Tibial nerve (tissue), 4 donors: Measurements from ENCODE around the gene TDRD5.

ENCODE experiments used
- CTCF ChIP-seq, 5 experiments: fragments of 200-600 bp in 3 of 5; fragments of 450-650 bp in 2 of 5; sonication (generic) in 3 of 5; IDR thresholded peaks; one replicate each; pipeline ENCODE4 v1.5.1; 2016 to 2019; ENCODE audit warnings: antibody characterized with exemption in 5 of 5, mild to moderate bottlenecking in 3 of 5, moderate library complexity in 2 of 5
- EP300 ChIP-seq, 2 donors: sonication (generic); formaldehyde crosslinking; IDR thresholded peaks; one replicate each; pipeline ENCODE4 v1.6.1; 2017; ENCODE audit warnings: antibody characterized with exemption in 2 of 2, mild to moderate bottlenecking in 1 of 2
- POLR2A ChIP-seq, 2 donors: fragments of 450-650 bp; IDR thresholded peaks; one replicate each; pipeline ENCODE4 v1.6.1; 2017; ENCODE audit warnings: antibody characterized with exemption in 2 of 2, mild to moderate bottlenecking in 2 of 2, moderate library complexity in 2 of 2

DNA sequence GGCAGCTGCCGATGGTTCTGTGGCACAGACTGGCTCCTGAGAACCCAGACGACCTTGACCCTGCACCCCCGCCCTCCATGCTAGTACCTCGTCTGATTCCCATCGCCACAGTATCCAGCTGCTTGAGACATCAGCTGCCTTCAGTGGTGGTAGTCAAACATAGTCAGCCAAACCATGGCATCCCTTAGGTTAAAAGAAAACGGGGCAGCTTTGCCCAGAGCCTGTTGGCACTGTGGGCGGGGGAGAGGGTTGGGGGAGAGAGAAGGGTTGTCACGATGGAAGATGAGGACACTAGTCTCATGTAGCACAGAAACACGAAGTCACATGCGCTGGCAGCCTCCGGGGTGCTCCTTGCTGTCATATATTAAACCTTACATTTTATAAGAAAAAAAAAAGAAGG, 961 bp upstream of the TDRD5 start:
- no peak for TF ChIP-seq CTCF (IDR thresholded peaks at IDR 0.05)
- no peak for TF ChIP-seq EP300 (IDR thresholded peaks at IDR 0.05)
- TF ChIP-seq POLR2A (IDR thresholded peaks at IDR 0.05): no peak
